Smooth muscle cell (in vitro differentiated cells): ENCODE results near the gene CD6. TPM values are rescaled to one million over a fixed set of nuclear protein-coding genes. Genes with fewer than 3 reads are reported as not detected.

Experiments
- DNase-seq: peaks from one replicate; lab custom pipeline; 2025; ENCODE audit not compliant: unreplicated experiment; lab: John Stamatoyannopoulos, UW
- H2AFZ ChIP-seq: fragments of 200-600 bp; sonication (generic); 2 replicates; pipeline ENCODE4 v1.6.0; 2016; ENCODE audit warnings: antibody characterized with exemption, low read depth, mild to moderate bottlenecking
- H3F3A ChIP-seq: fragments of 200-600 bp; sonication (generic); 2 replicates; pipeline ENCODE4 v1.6.0; 2017; ENCODE audit warnings: antibody characterized with exemption, low read depth
- H3K27ac ChIP-seq: fragments of 200-600 bp; sonication (generic); 2 replicates; pipeline ENCODE4 v1.5.1; 2016; ENCODE audit warnings: low read depth, mild to moderate bottlenecking
- H3K27me3 ChIP-seq: fragments of 200-600 bp; sonication (generic); 2 replicates; pipeline ENCODE4 v1.6.1; 2016; ENCODE audit warnings: low read depth, mild to moderate bottlenecking
- H3K36me3 ChIP-seq: fragments of 200-600 bp; sonication (generic); 2 replicates; pipeline ENCODE4 v1.5.1; 2016; ENCODE audit warnings: low read depth
- H3K4me1 ChIP-seq: fragments of 200-600 bp; sonication (generic); 2 replicates; pipeline ENCODE4 v1.5.1; 2016; ENCODE audit warnings: low read depth
- H3K4me2 ChIP-seq: fragments of 200-600 bp; sonication (generic); 2 replicates; pipeline ENCODE4 v1.6.0; 2016; ENCODE audit warnings: mild to moderate bottlenecking
- H3K4me3 ChIP-seq: fragments of 200-600 bp; sonication (generic); 2 replicates; pipeline ENCODE4 v1.5.1; 2016; ENCODE audit warnings: mild to moderate bottlenecking
- H3K79me2 ChIP-seq: fragments of 200-600 bp; sonication (generic); 2 replicates; pipeline ENCODE4 v1.6.0; 2016; ENCODE audit warnings: low read depth, mild to moderate bottlenecking
- H3K9ac ChIP-seq: fragments of 200-600 bp; sonication (generic); 2 replicates; pipeline ENCODE4 v1.6.0; 2016; ENCODE audit warnings: low read depth
- H3K9me3 ChIP-seq: fragments of 200-600 bp; sonication (generic); replicated peaks from 2 replicates; pipeline ENCODE4 v1.5.1; 2016; ENCODE audit warnings: low read depth
- H4K20me1 ChIP-seq: fragments of 200-600 bp; sonication (generic); 2 replicates; pipeline ENCODE4 v1.6.0; 2016; ENCODE audit warnings: low read depth
- CTCF ChIP-seq: fragments of 200-600 bp; sonication (generic); IDR thresholded peaks from 2 replicates; pipeline ENCODE4 v1.5.1; 2017; ENCODE audit warnings: borderline replicate concordance, mild to moderate bottlenecking, antibody characterized with exemption; ENCODE audit not compliant: insufficient read depth, poor library complexity, severe bottlenecking
- WGBS: methylation state at CpG from one replicate; pipeline ENCODE4 v1.1.7; 2016; ENCODE audit warnings: low lambda C conversion rate; 5-methylcytosine and 5-hydroxymethylcytosine counted together
- polyA plus RNA-seq: library from polyadenylated mRNA; unstranded; fragments of >200 nt; fragmentation: Nextera tagmentation; extraction: Ambion mirVana; gene quantifications from 2 replicates; pipeline ENCODE4 v1.2.1, GENCODE V29; 2016
- total RNA-seq: library from RNA; depleted of rRNA; stranded (reverse); fragments of >200 nt; gene quantifications from 2 replicates; pipeline ENCODE4 v1.2.3, GENCODE V29; 2014

The CD6 gene
- total and polyA plus RNA-seq, 2 experiments from 2014 or later = 0.27 TPM; not detected in 1

- Histone ChIP-seq H4K20me1 (no peaks in the 10 kb centered on the region), H3K9me3 (no peaks in the 10 kb centered on the region), H3K4me2 (no peak overlapping the region), H3K27me3 (peaks cover 32% of the 10 kb centered on the region), H3K79me2 (no peaks in the 10 kb centered on the region), H3K27ac (peak overlapping the region; percentile 31), H3F3A (no peaks in the 10 kb centered on the region), H3K4me1 (peaks cover 6% of the 10 kb centered on the region), H3K36me3 (no peaks in the 10 kb centered on the region), H3K4me3 (no peak overlapping the region), H2AFZ (no peak overlapping the region), H3K9ac (no peak overlapping the region)
- TF ChIP-seq CTCF = no peak
- WGBS = 57% methylated on average over 10 of the region's 10 CpGs
- no peak for DNase-seq
Observed at GRCh38 chr11:61004180-61004611, 32.7 kb downstream of the CD6 start.

GRCh38 chr11:61004761-61005181, 33.3 kb downstream of the CD6 start:
- Histone ChIP-seq H2AFZ (no peak overlapping the region), H3K9ac (no peak overlapping the region), H3K4me2 (peak overlapping the region; percentile 27), H4K20me1 (no peaks in the 10 kb centered on the region), H3K79me2 (no peaks in the 10 kb centered on the region), H3K4me3 (no peak overlapping the region), H3K9me3 (no peaks in the 10 kb centered on the region), H3F3A (no peaks in the 10 kb centered on the region), H3K4me1 (peaks cover 6% of the 10 kb centered on the region), H3K36me3 (no peaks in the 10 kb centered on the region), H3K27me3 (peaks cover 32% of the 10 kb centered on the region), H3K27ac (peak overlapping the region; percentile 31)
- no peak for DNase-seq
- TF ChIP-seq CTCF = no peak
- WGBS = 43% methylated on average over 5 of the region's 5 CpGs

GRCh38 chr11:61007383-61007955, 36.0 kb downstream of the CD6 start:
- Histone ChIP-seq H3K4me2 (peak overlapping the region; percentile 92), H3K36me3 (no peaks in the 10 kb centered on the region), H3K4me1 (peaks cover 12% of the 10 kb centered on the region), H3K9ac (no peak overlapping the region), H3K9me3 (no peaks in the 10 kb centered on the region), H3K27ac (no peak overlapping the region), H3K4me3 (peak overlapping the region; percentile 50), H3K27me3 (peaks cover 21% of the 10 kb centered on the region), H3F3A (no peaks in the 10 kb centered on the region), H2AFZ (peak overlapping the region; percentile 62), H4K20me1 (no peaks in the 10 kb centered on the region), H3K79me2 (no peaks in the 10 kb centered on the region)
- WGBS = 9% methylated on average over 20 of the region's 52 CpGs
- DNase-seq = no peak
- no peak for TF ChIP-seq CTCF
